Panc1 (cell line): Measurements from ENCODE around the gene GMDS. TPM values are rescaled to one million over a fixed set of nuclear protein-coding genes. Genes with fewer than 3 reads are reported as not detected.

Experiments used
- ATAC-seq: fragments of 200-7000 bp; cut with Tn5 transposase; 2 replicates; pipeline ENCODE4 v1.9.1; 2020; ENCODE audit warnings: mild to moderate bottlenecking, moderate library complexity
- BruUV-seq: library from RNA; stranded (reverse); fragments of 400-500 nt; replicated peaks from 2 replicates; lab custom pipeline; 2021; lab: Mats Ljungman, UMichigan
- CTCF ChIA-PET: fragments of 300-600 bp; sonication (Branson Sonifier 250); formaldehyde crosslinking; loops from one replicate; lab custom pipeline; 2022; ENCODE audit warnings: antibody characterized with exemption; lab: Charles Lee
- POLR2A ChIA-PET: fragments of 300-600 bp; sonication (Branson Sonifier 250); formaldehyde crosslinking; loops from one replicate; lab custom pipeline; 2022; ENCODE audit warnings: antibody characterized with exemption; lab: Charles Lee
- DNase-seq: peaks from one replicate; pipeline ENCODE4 v3.0.0-alpha.2; 2010; ENCODE audit warnings: low read depth, low spot score
- H3K27ac ChIP-seq: 2 replicates; pipeline ENCODE4 v1.5.1; 2011; ENCODE audit warnings: mild to moderate bottlenecking, low read length, inconsistent platforms
- H3K27me3 ChIP-seq: fragments of 200-500 bp; sonication (Bioruptor generic); 2 replicates; pipeline ENCODE4 v1.6.0; 2014; ENCODE audit warnings: low read length, inconsistent platforms; ENCODE audit not compliant: control insufficient read depth, insufficient read depth
- H3K36me3 ChIP-seq: fragments of 200-500 bp; sonication (Bioruptor generic); 2 replicates; pipeline ENCODE4 v1.5.1; 2014; ENCODE audit warnings: inconsistent platforms, mild to moderate bottlenecking, low read length, moderate library complexity; ENCODE audit not compliant: control insufficient read depth, insufficient read depth
- H3K4me1 ChIP-seq: 2 replicates; pipeline ENCODE4 v1.5.1; 2011; ENCODE audit warnings: inconsistent platforms, mild to moderate bottlenecking, low read length, moderate library complexity; ENCODE audit not compliant: control insufficient read depth, insufficient read depth
- H3K4me3 ChIP-seq, 2 experiments: 2 replicates each; pipeline ENCODE4 v1.5.1; 2011 to 2012; ENCODE audit warnings: low read depth in 2 of 2, low read length in 2 of 2, mild to moderate bottlenecking in 2 of 2, inconsistent platforms in 1 of 2, moderate library complexity in 1 of 2
- H3K9me3 ChIP-seq: fragments of 200-500 bp; sonication (Bioruptor generic); 2 replicates; pipeline ENCODE4 v1.5.1; 2014; ENCODE audit warnings: low read depth, mild to moderate bottlenecking, inconsistent platforms, low read length, moderate library complexity; ENCODE audit not compliant: control insufficient read depth, insufficient read depth
- POLR2AphosphoS5 ChIP-seq: IDR thresholded peaks from 2 replicates; pipeline ENCODE4 v1.6.1; 2012; ENCODE audit warnings: mild to moderate bottlenecking, low read depth, low read length, moderate library complexity
- SIN3A ChIP-seq: IDR thresholded peaks from 2 replicates; pipeline ENCODE4 v1.6.1; 2012; ENCODE audit warnings: low read depth, mild to moderate bottlenecking, low read length, moderate library complexity, borderline replicate concordance; ENCODE audit not compliant: insufficient read depth
- TCF7L2 ChIP-seq: IDR thresholded peaks from 2 replicates; pipeline ENCODE4 v1.6.1; 2011; ENCODE audit warnings: mild to moderate bottlenecking, low read depth, low read length, inconsistent platforms
- in situ Hi-C: cut with HindIII; loops from 2 replicates; pipeline ENCODE4 v1.10.0; 2016; ENCODE audit warnings: low sequenced_read_pairs, low pct_unique_long_range_greater_than_20kb
- intact Hi-C: fragments of 100-400 bp; cut with micrococcal nuclease; formaldehyde crosslinking; loops from one replicate; pipeline ENCODE4 v1.10.0; 2022; ENCODE audit not compliant: unreplicated experiment
- total RNA-seq: library from RNA; stranded (reverse); gene quantifications from one replicate; pipeline ENCODE4 v1.2.1, GENCODE V29; 2021; ENCODE audit not compliant: unreplicated experiment
- TF ChIP-seq, protein P1 (sequence below): fragments of 450-650 bp; IDR thresholded peaks from 2 replicates; pipeline ENCODE4 v1.5.1; 2017; ENCODE audit warnings: mild to moderate bottlenecking
- TF ChIP-seq, protein P2 (sequence below), 2 experiments: IDR thresholded peaks; 2 replicates each; pipeline ENCODE4 v1.6.1; 2011 to 2012; ENCODE audit warnings: low read depth in 2 of 2, control low read depth in 1 of 2, low read length in 1 of 2, mild to moderate bottlenecking in 1 of 2, moderate library complexity in 1 of 2; ENCODE audit not compliant: insufficient read depth in 1 of 2

GMDS gene
- total RNA-seq, 1 experiment from 2014 or later = 9.8 TPM

DNA sequence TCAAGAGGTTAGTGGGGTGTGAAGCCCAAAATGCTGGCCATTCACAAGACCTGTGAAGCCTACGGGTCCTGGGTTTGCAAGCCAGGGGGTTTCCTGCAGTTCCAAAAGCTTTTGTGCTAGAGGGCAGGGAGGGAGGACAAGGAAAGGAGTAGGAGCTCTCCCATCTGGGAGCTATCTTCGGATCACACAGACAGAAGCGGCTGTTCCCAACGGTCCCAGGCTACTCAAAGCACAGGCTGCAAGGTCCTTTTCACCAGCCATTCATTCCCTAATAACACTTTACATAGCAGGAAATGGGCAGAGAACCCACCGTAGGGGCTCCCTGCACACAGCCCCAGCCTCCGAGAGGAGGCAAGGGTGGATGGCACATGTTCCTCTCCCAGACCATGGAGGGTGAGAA is 338.8 kb downstream of the GMDS start:
- no peak overlapping the region for H3K4me3 ChIP-seq
- no peaks in the 10 kb centered on the region for H3K27me3 ChIP-seq
- CTCF ChIA-PET = no interaction called here
- TF ChIP-seq SIN3A = no peak
- TF ChIP-seq, protein P1, sequence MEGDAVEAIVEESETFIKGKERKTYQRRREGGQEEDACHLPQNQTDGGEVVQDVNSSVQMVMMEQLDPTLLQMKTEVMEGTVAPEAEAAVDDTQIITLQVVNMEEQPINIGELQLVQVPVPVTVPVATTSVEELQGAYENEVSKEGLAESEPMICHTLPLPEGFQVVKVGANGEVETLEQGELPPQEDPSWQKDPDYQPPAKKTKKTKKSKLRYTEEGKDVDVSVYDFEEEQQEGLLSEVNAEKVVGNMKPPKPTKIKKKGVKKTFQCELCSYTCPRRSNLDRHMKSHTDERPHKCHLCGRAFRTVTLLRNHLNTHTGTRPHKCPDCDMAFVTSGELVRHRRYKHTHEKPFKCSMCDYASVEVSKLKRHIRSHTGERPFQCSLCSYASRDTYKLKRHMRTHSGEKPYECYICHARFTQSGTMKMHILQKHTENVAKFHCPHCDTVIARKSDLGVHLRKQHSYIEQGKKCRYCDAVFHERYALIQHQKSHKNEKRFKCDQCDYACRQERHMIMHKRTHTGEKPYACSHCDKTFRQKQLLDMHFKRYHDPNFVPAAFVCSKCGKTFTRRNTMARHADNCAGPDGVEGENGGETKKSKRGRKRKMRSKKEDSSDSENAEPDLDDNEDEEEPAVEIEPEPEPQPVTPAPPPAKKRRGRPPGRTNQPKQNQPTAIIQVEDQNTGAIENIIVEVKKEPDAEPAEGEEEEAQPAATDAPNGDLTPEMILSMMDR = no peak
- H3K9me3 ChIP-seq = no peaks in the 10 kb centered on the region
- H3K4me1 ChIP-seq = no peaks in the 10 kb centered on the region
- no peak for ATAC-seq
- POLR2A ChIA-PET = no interaction called here
- H3K36me3 ChIP-seq = no peaks in the 10 kb centered on the region
- DNase-seq = no peak
- in situ Hi-C loops (no loop called here), intact Hi-C loops (no loop called here)
- no TSS peak for BruUV-seq
- H3K27ac ChIP-seq = no peak overlapping the region

DNA sequence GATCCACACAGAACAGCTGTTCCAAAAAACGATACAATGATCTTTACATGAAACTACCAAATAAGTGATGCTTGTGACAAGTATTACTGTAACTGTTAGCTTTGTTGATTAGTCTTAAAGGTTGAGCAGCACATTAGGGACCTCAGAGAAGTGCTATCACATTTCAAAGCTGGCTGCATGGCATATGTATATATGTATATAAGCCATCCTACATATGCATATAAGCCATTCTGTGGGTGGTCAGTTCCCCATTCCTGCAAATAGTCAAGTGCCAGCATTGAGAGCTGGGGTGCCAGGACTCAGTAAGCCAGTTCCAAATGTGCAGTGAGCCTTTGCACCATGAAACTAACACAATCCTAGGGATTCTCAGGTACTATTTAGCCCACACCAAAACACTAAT is 339.4 kb downstream of the GMDS start:
- intact Hi-C loops = no loop called here
- Histone ChIP-seq H3K9me3 (no peaks in the 10 kb centered on the region), H3K27me3 (no peaks in the 10 kb centered on the region), H3K4me3 (no peak overlapping the region), H3K27ac (no peak overlapping the region), H3K36me3 (no peaks in the 10 kb centered on the region), H3K4me1 (no peaks in the 10 kb centered on the region)
- no peak for ATAC-seq
- CTCF ChIA-PET = interaction anchor here (0.6 kb wide), 1 partner anchor 236 kb away, joined by 8 read pairs; no protein-coding TSS in a partner anchor
- POLR2A ChIA-PET = no interaction called here
- TF ChIP-seq TCF7L2 = no peak
- TF ChIP-seq SIN3A = no peak
- TF ChIP-seq, protein P2, sequence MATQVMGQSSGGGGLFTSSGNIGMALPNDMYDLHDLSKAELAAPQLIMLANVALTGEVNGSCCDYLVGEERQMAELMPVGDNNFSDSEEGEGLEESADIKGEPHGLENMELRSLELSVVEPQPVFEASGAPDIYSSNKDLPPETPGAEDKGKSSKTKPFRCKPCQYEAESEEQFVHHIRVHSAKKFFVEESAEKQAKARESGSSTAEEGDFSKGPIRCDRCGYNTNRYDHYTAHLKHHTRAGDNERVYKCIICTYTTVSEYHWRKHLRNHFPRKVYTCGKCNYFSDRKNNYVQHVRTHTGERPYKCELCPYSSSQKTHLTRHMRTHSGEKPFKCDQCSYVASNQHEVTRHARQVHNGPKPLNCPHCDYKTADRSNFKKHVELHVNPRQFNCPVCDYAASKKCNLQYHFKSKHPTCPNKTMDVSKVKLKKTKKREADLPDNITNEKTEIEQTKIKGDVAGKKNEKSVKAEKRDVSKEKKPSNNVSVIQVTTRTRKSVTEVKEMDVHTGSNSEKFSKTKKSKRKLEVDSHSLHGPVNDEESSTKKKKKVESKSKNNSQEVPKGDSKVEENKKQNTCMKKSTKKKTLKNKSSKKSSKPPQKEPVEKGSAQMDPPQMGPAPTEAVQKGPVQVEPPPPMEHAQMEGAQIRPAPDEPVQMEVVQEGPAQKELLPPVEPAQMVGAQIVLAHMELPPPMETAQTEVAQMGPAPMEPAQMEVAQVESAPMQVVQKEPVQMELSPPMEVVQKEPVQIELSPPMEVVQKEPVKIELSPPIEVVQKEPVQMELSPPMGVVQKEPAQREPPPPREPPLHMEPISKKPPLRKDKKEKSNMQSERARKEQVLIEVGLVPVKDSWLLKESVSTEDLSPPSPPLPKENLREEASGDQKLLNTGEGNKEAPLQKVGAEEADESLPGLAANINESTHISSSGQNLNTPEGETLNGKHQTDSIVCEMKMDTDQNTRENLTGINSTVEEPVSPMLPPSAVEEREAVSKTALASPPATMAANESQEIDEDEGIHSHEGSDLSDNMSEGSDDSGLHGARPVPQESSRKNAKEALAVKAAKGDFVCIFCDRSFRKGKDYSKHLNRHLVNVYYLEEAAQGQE (IDR thresholded peaks at IDR 0.05; ENCODE audit: insufficient read depth in 1 of 2, low read depth in 2 of 2, low read length in 1 of 2) = no peak
- TF ChIP-seq POLR2AphosphoS5 = no peak
- TF ChIP-seq, protein P1 = no peak
- DNase-seq = no peak
- in situ Hi-C loops = no loop called here
- BruUV-seq = no TSS peak
